HG02610 (cell line): Measurements from ENCODE around the gene CCDC88C.

Experiments
- ATAC-seq: cut with Tn5 transposase; IDR thresholded peaks from one replicate; pipeline ENCODE4 v1.9.1; 2021; ENCODE audit warnings: mild to moderate bottlenecking, moderate library complexity; ENCODE audit not compliant: unreplicated experiment

CCDC88C gene

DNA sequence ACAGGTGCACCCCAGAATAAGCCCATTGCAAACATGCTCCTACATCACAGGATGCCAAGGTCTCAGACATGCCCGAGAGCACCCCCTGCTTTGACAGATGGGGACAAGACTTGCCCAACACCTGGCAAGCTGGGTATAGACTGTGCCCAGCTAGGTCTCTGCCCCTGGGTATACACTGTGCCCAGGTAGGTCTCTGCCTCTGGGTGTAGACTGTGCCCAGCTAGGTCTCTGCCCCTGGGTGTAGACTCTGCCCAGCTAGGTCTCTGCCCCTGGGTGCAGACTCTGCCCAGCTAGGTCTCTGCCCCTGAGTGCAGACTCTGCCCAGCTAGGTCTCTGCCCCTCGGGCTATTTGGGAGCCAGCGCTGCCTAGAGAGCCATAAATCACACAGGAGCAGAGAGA, 85.9 kb downstream of the CCDC88C start:
- no peak for ATAC-seq

DNA sequence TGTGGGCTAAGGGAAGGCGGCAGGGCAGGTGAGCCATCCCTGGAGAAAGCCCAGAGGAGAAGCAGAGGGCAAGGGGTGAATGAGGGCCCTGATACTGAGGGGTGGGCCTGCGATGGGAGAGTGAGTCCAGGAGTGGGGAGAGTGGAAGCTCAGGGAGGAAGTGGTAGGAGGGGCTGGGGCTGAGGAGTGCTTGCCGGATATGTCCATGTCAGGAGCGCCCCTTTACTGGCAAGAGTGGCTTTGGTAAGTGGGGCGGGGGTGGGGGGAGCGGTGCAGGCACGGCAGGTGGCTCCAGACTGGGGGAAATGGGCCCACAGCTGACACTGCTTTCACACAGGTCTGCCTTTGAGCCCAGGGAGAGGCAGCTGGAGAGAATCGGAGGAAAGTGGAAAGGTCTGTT, 86.8 kb downstream of the CCDC88C start:
- no peak for ATAC-seq

DNA sequence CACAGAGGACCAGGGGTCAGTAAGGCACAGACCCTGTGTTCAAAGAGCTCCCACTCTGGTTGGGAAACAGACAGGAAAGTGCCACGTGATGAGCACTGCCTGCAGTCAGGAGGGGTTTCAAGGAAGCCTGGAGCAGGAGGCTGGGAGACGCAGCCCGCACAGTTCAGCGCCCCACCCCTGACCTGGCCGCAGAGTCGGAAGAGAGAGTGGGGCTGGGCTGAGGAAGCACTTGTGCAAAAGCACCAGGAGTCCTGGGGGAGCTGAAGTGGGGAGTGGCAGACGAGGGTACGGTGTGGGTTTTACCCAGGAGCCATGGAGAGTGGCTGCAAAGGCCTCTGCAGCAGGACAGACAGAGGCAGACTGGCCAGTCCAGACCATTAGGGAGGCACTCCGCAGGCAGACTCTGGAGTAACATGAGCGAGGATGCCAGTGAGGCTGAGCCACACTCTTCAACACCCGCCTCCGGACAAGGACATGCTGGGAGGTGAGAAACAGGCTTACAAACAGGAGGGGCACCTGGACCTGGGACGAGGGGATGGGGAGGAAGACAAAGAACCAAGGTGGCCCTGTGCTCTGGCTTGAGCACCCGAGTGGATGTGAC, 87.4 kb downstream of the CCDC88C start:
- ATAC-seq, result no peak

DNA sequence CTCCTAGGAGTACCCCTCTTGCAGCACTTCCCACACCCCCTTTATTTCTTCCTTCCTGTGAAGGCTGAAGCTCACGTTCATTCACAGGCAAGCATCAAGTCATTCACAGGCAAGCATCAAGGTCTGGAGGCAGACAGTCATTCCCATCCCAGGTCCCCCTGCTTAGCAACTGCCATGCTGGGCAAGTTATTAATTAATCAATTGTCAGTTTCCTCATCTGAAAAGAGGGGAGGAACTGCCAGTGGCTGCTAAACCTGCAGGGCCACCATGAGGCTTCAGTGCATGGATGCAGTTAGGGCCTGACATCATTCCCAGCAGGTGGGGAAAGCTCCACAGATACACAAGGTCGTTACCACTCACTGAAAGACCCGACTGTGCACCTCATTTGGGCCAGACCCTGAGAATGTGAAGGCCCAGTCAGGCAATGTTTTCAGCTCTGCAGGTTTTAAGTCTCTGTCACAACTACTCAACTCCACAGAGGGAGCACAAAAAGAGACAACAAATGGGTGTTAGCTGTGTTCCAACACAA, 88.1 kb downstream of the CCDC88C start:
- no peak for ATAC-seq

DNA sequence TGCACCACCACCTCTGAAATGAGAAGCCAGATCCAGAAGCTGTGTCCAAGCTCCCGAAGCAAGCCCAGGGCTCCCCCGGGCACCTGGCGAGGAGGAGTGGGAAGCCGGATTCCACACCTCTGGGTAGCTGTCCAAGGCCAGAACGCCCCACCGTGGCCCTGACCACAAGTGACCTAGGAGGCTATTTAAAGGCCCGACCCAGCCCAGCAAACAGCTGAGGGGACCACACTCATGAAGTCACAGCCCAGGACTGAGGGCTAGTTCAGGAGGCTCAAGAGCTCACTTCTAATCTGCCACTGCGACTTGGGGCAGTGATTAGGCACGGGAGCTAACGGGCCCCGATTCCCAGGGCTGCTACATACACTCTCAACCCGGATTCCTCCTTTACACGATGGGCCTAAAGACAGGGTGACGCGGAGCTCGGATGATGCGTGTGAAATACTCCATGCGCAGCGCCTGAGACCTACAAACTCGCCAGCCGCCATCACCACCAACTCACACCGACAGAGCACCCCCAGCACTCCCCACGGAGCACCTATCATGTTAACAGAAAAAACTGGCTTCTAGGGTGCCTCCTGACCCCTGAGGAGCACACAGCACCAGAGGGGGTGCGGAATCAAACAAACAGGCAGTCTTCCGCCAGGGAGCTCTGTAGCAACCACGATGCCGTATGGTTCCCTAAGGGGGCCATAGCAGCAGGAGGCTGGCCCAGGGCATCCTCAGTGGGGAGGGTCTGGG, 89.1 kb downstream of the CCDC88C start:
- ATAC-seq, result no peak

DNA sequence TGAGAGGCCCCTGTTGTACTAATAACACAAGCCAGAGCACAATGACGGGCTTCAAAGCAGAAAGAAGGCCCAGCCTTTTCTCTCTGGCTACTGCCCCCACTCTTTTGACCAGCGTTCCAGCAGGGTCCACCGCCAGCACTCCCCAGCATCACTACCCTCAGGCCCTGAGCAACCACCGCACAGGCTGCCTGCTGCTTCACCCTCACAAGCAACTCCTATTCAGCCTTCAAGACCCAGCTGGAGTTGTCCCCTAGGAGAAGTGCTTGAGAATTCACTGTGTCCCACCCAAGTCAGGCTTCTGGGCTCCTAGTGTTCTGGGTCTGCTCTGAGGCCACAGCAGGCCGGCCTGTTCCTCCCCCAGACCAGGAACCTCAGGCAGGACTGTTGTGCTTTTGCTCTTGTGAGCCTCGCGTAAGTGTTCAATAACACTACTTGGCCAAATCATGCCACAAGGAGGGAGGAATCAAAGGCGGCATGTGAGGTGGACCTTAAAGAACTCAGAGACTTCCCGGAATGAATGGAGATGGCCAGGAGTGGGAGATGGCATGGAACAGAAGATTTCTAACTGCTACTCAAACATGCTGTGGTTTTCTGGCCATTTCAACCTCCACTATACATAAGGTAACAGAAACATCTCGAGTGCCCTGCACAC, 89.8 kb downstream of the CCDC88C start:
- ATAC-seq, result no peak

DNA sequence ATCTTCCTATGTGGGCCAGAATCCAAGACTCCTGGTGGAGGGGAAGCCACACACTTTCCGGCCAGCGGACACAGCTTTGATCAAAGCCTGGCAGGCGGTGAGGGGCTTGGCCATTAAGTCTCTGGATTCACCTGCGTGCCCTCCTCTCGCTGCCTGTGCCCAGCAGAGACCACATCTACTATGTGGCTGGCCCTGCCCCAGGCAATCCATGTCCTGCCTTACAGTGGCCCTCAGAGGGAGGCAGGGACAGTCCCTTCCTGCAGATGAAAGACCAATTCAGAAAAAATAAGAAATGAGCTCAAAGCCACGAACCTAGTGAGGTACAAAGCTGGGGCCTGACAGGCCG, 90.4 kb downstream of the CCDC88C start:
- no peak for ATAC-seq

DNA sequence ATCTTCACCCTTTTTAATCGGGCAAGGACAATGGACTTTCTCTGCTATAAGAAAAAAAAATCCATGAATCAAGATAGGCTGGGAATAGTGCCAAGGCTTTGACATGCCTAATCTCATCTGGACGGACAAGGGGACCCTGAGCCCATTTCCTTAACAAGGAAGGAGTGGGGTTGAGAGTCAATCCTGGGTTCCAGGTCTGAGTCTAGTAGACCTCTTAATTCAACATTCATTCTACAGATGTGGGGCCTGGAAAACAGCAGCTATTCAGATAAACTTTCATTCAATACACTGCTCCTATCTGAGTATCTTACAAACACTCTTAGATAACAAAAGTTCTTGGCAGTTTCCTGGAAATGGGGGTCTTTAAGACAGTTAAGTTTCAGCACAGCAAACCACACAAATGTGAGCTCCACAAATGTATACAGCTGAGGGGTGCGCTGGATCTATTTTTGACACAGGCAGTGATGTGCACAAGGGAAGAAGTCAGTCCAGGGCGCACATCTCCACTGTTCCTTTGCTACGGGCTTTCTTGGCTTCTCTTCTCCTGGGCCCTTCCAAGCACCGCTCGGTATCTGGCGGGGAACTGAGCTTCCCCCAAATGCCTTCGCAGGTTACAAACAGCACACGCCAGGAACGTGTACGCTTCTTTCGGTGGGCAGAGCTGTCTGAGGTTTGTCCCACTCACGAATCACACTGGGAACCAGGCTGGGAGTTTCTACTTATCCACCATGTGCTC, 90.9 kb downstream of the CCDC88C start:
- ATAC-seq, result no peak

DNA sequence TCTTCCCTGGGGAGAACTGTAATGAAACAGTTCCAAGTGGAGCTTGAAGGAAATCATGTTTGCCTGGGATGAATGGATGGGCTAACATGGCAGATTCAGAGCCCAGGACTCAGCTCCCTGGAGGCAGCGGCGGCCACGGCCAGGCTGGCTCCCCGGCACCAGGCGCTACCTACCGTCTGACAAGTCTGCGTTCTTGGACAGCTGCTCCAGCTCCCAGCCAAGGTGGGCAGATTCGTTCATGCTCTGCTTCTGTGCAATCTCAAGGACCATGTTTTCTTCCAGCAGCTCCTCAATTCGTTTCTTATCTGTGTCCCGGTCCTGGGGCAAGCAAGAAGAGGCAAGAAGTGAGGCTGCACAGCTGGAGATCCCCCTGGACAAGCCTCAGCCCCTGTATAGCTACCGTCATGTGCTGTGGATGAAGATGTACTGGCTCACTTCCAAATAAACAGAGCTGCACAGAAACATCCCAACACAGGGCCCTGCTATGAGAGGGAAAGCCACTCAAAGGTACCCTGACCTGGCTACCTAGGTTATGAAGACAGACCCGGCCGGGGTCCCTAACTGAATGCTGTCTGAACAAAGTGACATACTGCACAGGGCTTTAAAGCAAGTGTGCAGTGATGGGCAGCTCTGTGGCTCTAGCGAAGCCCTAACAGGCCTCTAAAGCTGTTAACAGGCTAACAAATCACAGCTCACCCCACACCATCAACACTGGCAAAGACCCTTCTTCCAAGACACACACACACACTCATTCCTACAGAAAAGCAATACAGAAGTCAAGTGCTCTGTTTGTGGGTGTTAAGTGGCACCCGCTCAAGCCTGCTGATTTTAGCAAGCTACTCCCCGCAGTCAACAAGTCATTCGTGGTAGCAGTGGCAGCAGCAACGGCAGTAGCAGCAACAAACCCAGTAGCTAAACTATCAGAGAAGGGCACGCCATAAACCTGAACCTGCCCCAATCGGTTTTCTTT, 92.7 kb downstream of the CCDC88C start:
- no peak for ATAC-seq

DNA sequence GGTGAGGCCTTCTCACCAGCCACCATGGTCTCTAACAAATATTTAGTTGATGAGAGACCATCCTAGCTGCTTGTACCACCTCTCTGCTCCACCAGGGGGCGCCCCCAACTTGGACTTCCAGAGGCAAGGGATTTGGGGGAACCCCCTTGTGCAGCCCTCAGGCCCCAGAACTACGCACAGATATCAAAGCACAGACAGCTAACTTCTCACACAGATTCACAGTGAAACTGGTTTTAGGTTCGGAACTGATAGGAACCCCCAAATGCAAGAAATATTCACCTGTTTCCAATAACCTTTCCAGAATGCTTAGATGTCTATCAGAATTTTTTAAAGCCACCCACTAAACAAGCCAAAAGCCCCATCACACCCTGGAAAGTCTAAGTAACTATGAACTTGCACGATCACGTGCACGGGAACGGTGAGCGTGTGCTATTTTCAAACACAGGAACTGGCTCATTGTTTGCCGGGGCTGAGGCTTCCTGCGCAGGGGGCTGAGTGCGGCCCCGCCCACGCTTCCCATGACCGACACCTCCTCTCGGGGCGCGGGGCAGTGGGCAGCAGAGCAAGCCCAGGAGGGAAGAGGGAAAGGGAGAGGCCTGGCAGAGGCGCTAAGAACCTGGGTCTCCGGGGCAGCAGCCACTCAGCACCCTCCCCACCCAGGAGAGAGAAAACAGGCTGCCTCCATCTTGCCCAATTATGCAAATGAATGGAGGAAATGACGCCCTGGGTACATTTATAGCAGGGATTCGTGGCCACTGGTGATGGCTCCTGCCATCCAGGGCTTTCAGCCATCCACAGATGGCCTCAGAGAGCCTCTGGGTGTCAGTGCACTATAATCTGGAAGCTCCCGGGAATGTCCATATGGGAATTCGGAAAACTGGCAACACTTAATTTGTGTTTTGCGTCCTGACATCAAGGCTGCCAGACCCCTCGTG, 93.7 kb downstream of the CCDC88C start:
- ATAC-seq, result peak; percentile 62

DNA sequence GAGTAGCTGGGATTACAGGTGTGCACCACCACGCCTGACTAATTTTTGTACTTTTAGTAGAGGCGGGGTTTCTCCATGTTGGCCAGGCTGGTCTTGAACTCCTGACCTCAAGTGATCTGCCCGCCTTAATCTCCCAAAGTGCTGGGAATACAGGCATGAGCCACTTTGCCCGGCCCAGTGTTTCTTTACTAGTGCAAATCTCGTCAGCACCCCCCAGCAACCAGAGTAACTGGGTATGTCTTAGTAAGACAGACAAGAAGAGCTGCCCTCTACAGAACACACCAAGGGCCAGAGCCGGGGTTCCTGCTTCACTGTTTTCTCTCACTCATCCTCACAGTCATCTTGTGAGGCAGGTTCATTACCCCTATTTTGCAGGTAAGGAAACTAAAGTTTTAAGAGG, 94.6 kb downstream of the CCDC88C start:
- no peak for ATAC-seq

DNA sequence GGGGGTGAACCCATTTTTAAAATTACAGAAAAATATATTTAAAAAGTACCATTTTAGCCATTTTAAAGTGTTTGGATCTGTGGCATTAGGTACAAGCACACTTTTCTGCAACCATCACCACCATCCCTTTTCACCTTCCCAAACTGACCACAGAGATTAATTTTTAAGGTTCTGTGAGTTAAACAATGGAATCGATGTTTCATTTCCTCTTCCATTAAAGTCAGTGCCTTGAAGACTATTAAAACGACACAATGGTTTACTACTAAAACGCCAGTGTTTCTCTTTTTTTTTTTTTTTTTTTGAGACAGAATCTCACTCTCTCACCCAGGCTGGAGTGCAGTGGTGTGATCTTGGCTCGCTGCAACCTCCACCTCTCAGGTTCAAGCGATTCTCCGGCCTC, 95.0 kb downstream of the CCDC88C start:
- ATAC-seq, result no peak

DNA sequence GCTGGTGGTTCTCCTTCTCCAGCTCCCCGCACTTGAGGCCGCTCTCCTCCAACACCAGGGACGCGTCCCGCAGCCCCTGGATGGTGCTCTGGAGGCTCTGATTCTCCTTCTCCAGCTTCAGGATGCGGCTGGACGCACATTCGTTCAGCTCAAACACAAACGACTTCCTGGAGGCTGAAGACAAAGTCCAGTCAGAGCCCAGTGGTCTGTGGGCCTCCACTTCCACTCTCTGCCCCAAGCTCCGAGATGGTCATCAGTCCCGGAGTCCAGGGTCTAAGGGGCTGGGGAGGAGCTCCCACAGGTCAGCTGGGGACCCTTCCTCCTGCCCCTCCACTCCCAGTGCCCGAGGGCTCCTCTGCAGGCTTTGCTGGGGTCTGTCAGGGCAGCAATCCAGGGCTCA, 96.5 kb downstream of the CCDC88C start:
- no peak for ATAC-seq

DNA sequence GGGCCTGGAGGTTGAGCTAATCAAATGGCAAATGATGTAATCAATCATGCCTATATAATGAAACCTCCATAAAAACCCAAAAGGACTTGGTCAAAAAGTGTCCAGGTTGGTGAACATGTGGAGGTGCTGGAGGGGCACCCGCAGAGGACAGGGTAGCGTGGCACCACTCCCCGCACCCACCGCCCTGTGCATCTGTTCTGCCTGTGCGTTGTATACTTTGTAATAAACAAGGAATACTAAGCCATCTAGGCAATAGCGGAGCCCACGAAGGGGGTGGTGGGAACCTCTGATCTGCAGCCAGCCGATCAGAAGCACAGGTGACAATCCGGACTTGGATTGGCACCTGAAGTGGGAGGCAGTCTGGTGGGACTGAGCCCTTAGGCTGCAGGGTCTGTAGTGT, 97.4 kb downstream of the CCDC88C start:
- no peak for ATAC-seq

DNA sequence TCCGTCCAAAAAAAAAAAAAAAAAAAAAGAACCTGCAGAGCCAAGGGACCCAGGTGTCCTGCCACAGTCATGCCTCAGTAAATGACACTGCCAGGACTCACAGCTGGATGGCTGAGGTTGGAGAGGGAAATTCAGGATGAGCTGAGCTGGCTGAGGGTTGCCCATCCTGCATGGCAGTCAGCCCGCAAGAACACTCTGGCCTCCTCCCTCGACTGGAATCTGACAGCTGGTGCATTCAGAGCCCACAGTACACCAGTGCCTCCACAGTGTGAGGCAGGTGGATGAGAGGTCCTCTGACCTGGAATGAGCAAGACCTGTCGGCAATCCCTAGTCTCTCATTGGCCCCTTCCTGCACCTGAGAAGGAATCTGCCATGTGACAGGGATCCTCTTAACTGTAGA, 98.7 kb downstream of the CCDC88C start:
- ATAC-seq, result no peak

DNA sequence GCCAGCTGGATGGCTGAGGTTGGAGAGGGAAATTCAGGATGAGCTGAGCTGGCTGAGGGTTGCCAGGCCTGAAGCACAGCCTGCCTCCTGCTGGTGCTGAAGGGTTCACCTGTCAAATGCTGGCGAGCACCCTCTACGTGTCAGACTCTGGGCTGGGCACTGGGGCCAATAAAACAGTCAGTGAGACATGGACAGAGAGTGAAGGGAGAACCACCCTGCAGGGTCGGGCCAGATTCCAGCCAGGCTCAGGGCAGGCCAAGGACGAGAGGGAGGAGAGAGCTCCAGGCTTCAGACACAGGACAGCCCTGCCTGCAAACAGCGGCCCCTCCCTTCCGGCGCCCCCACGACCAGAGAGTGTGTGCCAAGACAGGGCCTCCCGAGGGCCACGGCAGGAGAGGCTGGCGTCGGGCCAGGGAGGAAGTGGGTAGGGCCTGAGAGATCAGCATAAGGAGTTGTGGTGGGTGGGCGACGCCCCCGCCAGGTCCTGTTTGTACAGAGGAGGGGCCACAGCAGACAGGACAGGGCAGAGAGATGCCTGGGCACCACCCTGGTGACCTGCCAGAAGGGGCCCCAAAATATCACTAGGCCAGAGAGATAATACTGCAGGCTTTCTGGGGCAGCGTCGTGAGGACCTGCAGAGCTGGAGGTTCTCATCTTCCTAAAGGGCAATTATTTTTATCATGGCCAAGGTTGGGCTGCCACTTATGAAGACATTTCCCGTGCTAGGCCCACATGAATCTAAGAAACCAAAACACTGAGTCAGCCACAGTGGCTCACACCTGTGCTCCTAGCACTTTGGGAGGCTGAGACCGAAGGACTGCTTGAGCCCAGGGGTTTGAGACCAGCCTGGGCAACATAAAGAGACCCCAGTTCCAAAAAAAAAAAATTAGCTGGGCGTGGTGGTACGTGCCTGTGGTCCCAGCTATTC, 100.0 kb downstream of the CCDC88C start:
- no peak for ATAC-seq

DNA sequence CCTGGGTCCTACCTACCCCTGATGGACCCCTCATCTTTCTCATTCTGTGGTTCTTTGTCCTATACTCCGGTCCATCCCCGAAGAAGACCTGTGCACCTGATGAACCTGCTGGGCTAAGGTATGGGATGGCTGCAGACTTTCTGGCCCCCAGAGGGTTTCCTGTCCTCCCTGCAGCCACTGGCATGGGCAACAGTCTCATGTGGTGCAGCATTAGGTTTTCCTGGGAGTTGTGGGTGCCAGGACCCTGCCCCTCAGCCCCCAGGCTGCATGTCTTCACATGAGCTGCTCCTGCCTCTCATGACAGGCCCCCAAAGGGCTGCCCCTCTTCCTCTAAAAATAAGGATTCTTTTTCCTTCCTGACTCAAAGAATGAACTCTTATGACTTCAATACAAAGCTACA, 100.9 kb downstream of the CCDC88C start:
- no peak for ATAC-seq

DNA sequence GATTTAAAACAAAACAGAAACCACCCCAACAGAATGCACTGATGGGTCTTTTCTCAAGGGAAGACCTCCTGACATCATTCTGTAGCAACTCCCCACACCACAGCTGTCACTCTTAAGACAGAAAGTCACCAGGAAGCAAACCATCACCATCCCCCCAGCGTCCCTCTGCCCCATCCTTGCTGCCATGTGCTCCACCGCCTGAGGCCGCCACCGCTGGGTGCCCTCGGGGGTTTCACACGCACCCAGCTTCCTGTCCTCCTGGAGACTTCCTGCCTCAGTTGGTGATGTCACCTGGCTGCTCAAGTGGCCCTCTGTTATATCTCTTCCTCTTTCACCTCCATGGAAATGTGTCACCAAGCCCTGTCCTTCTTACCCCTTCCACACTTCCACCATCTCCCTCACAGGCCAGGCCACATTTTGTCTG, 101.8 kb downstream of the CCDC88C start:
- peak; percentile 89 for ATAC-seq
